Measurements from ENCODE around the gene TBC1D5. TPM values are rescaled to one million over a fixed set of nuclear protein-coding genes. Genes with fewer than 3 reads are reported as not detected.

The TBC1D5 gene
- total RNA-seq, 2 donors from 2014 or later = 46.8 to 71.1 TPM

DNA sequence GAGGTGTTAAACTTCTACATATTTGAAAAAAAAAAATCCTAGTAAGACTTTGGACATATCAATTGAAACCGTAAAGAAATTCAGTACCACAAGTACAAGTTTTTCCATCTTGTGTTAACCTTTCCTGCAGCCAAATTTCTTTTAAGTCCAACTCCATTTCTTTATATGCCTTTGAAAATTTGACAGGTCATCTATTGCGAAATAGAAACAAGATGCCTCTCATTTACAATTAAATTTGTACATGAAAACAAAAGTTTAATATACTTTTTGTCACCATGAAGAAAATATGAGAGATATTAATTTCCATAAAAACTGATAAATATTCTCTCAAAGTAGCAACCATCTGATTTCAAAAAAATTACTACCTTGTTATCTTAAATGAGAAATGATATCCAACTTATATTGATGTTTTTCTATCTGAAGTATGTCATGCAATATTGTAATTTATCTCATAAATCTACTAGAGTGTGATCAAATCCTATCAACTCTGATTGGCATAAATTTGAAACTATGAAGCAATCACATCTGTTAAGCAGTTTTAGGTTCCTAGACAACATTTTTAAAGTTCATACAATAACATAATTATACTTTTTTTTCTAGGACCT, 68.2 kb downstream of the TBC1D5 start:
- Histone ChIP-seq H3K9me3 (no peaks in the 10 kb centered on the region), H3K36me3 (replicated peaks in 1 of 2; ENCODE audit: insufficient read depth in 1 of 2, low read depth in 2 of 2) (no peaks in the 10 kb centered on the region), H3K27ac (no peak overlapping the region), H3K4me1 (peaks cover 7% of the 10 kb centered on the region), H3K27me3 (no peaks in the 10 kb centered on the region), H3K4me3 (no peak overlapping the region)
- no peak for ATAC-seq
- WGBS, 2 donors = 50 to 75% methylated on average over 2 of the region's 2 CpGs
- intact Hi-C loops (cut with DNase I) = no loop called here
- no peak for DNase-seq
- no peak for TF ChIP-seq POLR2A (IDR thresholded peaks at IDR 0.05)
- no peak for TF ChIP-seq CTCF (IDR thresholded peaks at IDR 0.05)

DNA sequence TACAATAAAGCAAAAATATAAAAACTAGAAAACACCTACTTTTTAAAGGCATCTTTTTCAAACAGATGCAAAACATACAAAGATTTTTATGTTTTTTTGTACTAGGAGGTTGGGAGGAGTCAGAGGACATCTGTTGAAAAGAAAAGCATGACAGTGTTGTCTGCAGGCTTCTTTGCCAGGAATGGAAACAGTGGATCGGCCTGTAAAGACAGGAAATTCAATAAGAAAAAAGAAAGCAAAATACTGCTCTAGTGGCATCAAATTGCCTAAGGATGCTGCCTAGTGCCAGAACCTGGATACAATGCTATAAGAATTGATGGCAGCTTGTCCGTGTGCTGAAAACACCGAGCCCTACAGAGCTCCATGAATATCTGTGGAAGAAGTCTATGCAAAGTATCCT, 69.9 kb downstream of the TBC1D5 start:
- DNase-seq (no peak), ATAC-seq (no peak)
- Histone ChIP-seq H3K27me3 (no peaks in the 10 kb centered on the region), H3K4me1 (peaks cover 7% of the 10 kb centered on the region), H3K27ac (no peak overlapping the region), H3K9me3 (no peaks in the 10 kb centered on the region), H3K4me3 (no peak overlapping the region), H3K36me3 (replicated peaks in 1 of 2; ENCODE audit: insufficient read depth in 1 of 2, low read depth in 2 of 2) (no peaks in the 10 kb centered on the region)
- WGBS, 2 donors = 91 to 92% methylated on average over 3 of the region's 3 CpGs
- TF ChIP-seq POLR2A (IDR thresholded peaks at IDR 0.05) (no peak), CTCF (IDR thresholded peaks at IDR 0.05) (no peak)
- intact Hi-C loops (cut with DNase I) = no loop called here

- DNase-seq (no peak), ATAC-seq (no peak)
- H3K4me1 ChIP-seq = peaks cover 7% of the 10 kb centered on the region
- no peaks in the 10 kb centered on the region for H3K27me3 ChIP-seq
- H3K27ac ChIP-seq = no peak overlapping the region
- no peak overlapping the region for H3K4me3 ChIP-seq
- 12 to 15% methylated on average over 3 of the region's 3 CpGs for WGBS, 2 donors
- no peaks in the 10 kb centered on the region for H3K9me3 ChIP-seq
- intact Hi-C loops (cut with DNase I) = no loop called here
- TF ChIP-seq CTCF (IDR thresholded peaks at IDR 0.05) (no peak), POLR2A (IDR thresholded peaks at IDR 0.05) (no peak)
- no peaks in the 10 kb centered on the region for H3K36me3 ChIP-seq (replicated peaks in 1 of 2; ENCODE audit: insufficient read depth in 1 of 2, low read depth in 2 of 2)
These were observed 71.7 kb downstream of the TBC1D5 start for GRCh38 chr3:17670749-17671148.

GRCh38 chr3:17664923-17665322, 77.5 kb downstream of the TBC1D5 start:
- Histone ChIP-seq H3K4me1 (no peaks in the 10 kb centered on the region), H3K27me3 (no peaks in the 10 kb centered on the region), H3K27ac (no peak overlapping the region), H3K9me3 (no peaks in the 10 kb centered on the region), H3K4me3 (no peak overlapping the region), H3K36me3 (replicated peaks in 1 of 2; ENCODE audit: insufficient read depth in 1 of 2, low read depth in 2 of 2) (no peaks in the 10 kb centered on the region)
- DNase-seq (no peak), ATAC-seq (no peak)
- intact Hi-C loops (cut with DNase I) = no loop called here
- TF ChIP-seq CTCF (IDR thresholded peaks at IDR 0.05) (no peak), POLR2A (IDR thresholded peaks at IDR 0.05) (no peak)
- 75 to 95% methylated on average over 3 of the region's 3 CpGs for WGBS, 2 donors

DNA sequence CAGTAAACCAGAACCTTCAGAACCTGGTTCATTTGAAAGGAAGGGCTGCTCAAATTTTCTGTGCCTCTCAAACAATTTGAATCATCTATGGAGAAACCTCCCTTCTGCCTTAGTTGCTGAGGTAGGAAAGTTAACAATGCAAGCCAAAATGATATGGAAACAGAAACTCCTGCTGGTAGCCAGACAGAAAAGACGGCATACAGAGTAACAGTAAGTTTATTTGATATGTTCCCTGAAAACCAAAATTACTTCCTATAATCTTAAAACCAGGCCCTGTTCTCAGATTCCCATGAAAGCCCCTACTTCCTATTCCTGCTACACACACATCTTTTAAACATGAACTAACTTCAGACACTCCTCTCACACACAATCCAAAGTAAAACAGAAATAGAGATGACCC, 86.2 kb downstream of the TBC1D5 start:
- H3K27ac ChIP-seq = no peak overlapping the region
- TF ChIP-seq POLR2A (IDR thresholded peaks at IDR 0.05) (no peak), CTCF (IDR thresholded peaks at IDR 0.05) (no peak)
- H3K27me3 ChIP-seq = no peaks in the 10 kb centered on the region
- WGBS, 2 donors = 64 to 83% methylated on average over 1 of the region's 1 CpG
- no peak for DNase-seq
- no peak for ATAC-seq
- no peaks in the 10 kb centered on the region for H3K9me3 ChIP-seq
- no peaks in the 10 kb centered on the region for H3K36me3 ChIP-seq (replicated peaks in 1 of 2; ENCODE audit: insufficient read depth in 1 of 2, low read depth in 2 of 2)
- no peaks in the 10 kb centered on the region for H3K4me1 ChIP-seq
- no peak overlapping the region for H3K4me3 ChIP-seq
- intact Hi-C loops (cut with DNase I) = no loop called here
